Stimulated activated naive CD4-positive, alpha-beta T cell (primary cell): ENCODE results near the gene HSF2.
"Not testable (repeated sequence)": the region's sequence is repeated elsewhere in the genome, so short reads cannot be mapped to it uniquely, and the experiment has no call there.

Experiments
- DNase-seq, 6 experiments: peaks; one replicate each; lab custom pipeline; 2025; lab: John Stamatoyannopoulos, UW

HSF2 gene

DNA sequence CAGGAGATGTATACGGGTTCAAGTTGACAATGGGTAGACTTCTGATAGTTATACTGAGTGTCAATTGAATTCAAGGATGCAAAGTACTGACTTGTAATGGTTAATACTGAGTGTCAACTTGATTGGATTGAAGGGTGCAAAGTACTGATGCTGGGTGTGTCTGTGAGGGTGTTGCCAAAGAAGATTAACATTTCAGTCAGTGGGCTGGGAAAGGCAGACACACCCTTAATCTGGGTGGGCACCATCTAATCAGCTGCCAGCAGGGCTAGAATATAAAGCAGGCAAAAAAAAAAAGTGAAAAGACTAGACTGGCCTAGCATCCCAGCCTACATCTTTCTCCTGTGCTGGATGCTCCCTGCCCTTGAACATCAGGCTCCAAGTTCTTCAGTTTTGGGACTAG, 55.7 kb downstream of the HSF2 start:
- not testable (repeated sequence) for DNase-seq

DNA sequence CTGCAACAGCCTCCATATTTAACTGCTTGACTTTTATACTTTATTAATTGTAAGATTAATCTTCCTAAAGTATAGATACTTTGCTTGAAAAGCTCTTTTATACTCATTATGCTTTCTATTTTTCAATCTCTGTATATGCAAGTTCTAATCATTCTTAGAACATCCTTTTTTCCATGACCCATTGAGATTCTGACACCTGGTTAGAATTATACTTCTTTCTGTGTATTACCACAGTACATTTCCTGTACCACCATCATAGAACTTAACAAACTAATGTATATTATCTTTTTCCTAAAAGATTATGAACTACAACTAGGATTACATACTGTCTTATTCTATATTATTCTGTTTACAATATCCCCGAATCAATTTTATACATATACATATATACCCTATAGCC, 58.6 kb downstream of the HSF2 start:
- no peak for DNase-seq

DNA sequence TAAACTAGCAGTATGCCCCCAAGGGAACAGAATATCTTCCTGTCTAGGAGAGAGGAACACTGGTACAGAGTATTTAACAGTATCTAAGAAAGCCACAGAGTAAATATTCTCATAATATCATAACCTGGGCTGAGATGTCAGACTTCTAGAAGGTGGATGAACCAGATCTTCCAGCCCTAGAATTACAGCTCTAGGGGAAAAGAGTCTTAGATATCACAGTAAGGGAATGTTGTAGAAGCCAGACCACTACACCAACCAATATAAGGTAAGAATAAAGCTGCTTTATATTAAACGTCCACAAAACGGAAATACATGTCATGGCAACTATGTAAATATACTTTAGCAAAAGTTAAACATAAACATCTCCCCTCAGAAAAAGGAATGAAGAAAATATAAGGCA, 59.8 kb downstream of the HSF2 start:
- no peak for DNase-seq

DNA sequence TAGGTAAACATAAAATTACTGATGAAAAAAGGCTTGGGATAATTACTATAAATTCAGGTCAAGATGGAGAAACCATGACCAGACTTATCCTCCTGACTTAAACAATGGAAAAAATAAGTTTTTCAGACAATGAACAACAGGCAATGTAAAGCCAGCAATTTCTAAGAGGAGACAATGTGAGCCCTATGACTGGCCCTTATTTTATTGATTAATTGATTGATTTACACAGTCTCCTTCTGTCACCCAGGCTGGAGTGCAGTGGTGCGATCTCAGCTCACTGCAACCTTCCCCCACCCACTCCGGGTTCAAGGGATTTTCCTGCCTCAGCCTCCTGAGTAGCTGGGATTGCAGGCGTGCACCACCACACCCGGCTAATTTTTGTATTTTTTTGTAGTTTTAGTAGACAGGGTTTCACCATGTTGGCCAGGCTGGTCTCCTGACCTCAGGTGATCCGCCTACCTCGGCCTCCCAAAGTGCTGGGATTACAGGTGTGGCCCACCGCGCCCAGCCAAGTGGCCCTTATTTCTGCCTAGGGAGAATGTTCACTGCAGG, 60.5 kb downstream of the HSF2 start:
- DNase-seq = not testable (repeated sequence)

DNA sequence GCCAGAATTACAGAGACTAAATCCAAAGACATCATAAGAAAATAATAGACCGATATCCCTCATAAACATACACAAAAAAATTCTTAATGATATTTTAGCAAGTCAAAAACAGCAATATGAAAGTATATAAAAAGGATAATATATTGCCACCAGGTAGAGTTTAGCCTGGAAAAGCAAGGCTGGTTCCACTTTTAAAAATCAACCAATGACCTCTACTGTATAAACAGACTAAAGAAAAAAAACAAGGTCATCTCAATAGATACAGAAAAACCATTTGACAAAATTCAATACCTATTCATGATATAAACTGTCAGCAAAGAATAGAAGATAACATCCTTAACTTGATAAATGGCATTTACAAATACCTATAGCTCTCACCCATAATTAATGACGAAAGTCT, 62.4 kb downstream of the HSF2 start:
- DNase-seq = no peak

DNA sequence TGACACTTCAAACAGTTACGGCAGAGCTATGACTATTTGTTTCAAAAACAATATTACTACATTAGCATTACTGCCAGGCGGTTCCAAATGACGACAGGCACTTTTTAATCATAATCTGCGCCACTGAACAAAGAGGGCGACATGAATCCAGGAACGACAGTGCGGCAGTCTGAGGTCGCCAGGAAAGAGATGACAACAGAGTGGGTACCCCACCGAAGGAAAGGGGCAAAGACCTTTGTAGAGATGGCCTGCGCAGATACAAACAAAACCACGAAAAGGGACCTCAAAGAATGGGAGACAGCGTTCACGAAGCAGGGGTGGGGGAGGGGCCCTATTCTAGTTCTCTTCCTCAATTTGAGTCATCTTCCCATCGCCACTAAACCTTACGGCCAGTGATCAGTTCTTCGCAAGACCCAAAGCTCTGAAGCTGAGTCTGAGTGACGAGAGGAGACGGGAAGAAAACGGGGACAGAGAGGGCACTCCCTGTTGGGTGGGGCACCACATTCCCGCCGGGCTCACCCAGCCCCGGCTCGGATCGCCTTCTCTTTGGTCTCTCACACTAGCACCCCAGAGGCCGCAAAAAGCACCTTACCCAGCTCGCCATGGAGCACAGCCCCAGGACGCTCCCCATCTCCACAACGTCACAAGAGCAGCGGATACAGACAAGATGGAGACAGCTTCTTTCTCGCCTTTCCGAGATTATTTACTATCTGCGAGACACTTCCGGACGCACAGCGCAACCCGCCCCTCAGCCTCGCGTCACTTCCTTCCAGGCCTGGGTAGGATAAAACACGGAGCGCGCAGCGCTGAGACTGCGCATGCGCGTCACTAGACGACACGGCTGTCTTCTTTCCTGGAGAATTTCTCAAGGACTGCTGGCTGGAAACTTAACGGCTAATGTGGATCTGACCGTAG, 71.9 kb downstream of the HSF2 start, which contains the start of gene SERINC1:
Gene SERINC1 (minus strand): TSS at position 701 of the 915 bp plus-strand sequence. CDS start 70 bp downstream, at position 631.
- peak; percentile 84 to 94 (median 92) for DNase-seq

DNA sequence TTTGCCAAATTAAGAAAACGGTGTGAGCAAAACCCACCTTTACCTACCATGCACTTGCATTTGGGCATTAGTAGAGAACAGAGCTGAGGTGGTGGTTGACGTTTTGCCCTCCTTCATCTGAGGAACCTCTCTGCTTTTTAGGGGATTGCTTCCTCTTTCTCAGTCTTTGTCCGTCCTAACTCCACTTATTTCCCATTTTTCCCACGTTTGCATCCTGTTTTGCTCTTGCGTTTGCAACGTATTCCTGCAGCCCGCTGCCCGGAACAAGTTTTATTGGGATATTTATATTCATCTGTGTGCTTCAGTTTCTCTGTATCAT, 72.5 kb downstream of the HSF2 start:
- DNase-seq = no peak

DNA sequence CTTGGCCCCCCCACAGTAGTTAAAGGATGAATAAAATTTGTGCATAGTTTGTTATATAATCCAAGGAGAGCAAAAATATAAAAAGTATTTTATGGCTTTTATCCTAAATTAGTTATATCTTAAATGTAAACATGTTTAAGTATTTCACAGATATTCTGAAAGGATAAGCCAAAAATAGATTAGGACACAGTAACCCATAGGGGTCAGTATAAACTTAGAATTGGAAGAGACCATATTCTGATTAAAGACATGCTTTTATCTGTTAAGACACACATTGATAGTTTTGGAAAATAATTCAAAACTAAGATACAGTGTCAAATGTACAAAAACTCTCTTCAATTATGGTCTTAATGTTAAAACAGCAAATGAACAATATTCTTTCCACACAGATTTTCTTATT, 76.7 kb downstream of the HSF2 start:
- peak in 2 of 6 experiments; percentile 21 to 37 for DNase-seq

DNA sequence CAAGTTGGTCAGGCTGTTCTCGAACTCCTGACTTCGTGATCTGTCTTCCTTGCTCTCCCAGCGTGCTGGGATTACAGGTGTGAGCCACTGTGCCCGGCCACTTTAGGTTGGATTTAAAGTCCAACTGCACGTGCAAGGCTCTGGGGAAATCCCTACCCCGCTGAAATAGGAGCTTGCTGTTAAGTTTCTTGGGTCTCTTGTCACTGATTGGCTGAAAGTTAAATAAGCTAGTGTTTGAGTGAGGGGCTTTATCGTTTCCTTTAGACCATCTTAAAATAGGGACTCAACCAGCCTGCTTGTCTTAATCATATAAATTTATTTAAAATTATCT, 83.3 kb downstream of the HSF2 start:
- no peak for DNase-seq
